ENCODE results near the gene ENTPD7.

DNA sequence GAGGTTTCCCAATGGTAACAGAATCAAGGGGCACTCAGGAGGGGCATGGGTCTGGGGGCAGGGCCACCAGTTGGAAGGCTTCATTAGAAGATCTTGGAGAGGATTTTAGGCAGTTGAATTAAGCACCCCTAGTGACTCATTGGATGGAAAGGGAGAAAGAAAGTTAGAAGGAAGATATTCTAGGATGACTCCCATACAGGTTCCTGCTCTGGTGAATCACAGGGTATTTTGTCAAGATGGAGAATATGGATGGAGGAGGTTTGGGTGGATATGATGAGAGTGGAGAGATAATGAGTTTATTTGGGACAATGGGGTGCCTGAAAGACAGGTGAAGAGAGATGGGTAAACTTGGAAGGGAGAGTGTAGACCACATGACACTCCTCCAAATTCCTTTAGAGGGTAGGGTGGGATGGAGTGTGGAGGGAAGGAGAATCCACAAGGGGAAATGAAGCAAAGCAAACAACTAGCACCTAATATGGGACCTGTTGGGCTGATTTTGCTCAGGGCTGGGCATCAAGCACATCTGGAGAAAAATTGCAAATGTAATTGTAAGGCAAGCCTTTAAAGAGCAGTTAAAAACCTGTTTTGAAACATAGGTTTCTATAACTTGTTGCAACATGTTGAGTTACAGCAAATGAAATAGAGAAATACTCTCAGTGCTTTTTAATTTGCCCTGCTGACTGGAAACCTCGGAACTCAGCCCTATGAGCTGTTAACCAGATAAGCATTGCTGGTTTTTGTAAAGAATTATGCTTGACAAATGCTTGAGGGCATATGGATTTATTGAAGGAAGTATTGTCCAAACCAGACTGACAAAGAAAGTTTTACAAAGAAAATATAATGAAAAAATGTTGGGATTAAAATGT, 2.9 kb upstream of the ENTPD7 start:
- TF ChIP-seq, protein P1, sequence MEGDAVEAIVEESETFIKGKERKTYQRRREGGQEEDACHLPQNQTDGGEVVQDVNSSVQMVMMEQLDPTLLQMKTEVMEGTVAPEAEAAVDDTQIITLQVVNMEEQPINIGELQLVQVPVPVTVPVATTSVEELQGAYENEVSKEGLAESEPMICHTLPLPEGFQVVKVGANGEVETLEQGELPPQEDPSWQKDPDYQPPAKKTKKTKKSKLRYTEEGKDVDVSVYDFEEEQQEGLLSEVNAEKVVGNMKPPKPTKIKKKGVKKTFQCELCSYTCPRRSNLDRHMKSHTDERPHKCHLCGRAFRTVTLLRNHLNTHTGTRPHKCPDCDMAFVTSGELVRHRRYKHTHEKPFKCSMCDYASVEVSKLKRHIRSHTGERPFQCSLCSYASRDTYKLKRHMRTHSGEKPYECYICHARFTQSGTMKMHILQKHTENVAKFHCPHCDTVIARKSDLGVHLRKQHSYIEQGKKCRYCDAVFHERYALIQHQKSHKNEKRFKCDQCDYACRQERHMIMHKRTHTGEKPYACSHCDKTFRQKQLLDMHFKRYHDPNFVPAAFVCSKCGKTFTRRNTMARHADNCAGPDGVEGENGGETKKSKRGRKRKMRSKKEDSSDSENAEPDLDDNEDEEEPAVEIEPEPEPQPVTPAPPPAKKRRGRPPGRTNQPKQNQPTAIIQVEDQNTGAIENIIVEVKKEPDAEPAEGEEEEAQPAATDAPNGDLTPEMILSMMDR (conservative IDR thresholded peaks at IDR 0.05 in 1 of 2, IDR thresholded peaks at IDR 0.05 in 1 of 2; ENCODE audit: extremely low read depth in 1 of 2, insufficient read depth in 1 of 2, low read depth in 1 of 2, low read length in 2 of 2), result no peak
- TF ChIP-seq EZH2 (IDR thresholded peaks at IDR 0.05; ENCODE audit: borderline replicate concordance, low read length), result no peak
